SK-N-SH (cell line): ENCODE measurements around the gene LAP3.

Experiments
- JUND ChIP-seq: IDR thresholded peaks from 2 replicates; pipeline ENCODE4 v1.4.0; 2012
- POLR2AphosphoS5 ChIP-seq: IDR thresholded peaks from 2 replicates; pipeline ENCODE4 v1.6.1; 2012; ENCODE audit warnings: low read depth, low read length
- RFX5 ChIP-seq: IDR thresholded peaks from 2 replicates; pipeline ENCODE4 v1.6.1; 2012; ENCODE audit warnings: mild to moderate bottlenecking, improper control_type of control experiment, low read length
- SIN3A ChIP-seq: IDR thresholded peaks from 2 replicates; pipeline ENCODE4 v1.6.1; 2012; ENCODE audit warnings: low read depth, mild to moderate bottlenecking, low read length, moderate library complexity, borderline replicate concordance
- TAF1 ChIP-seq: IDR thresholded peaks from 2 replicates; pipeline ENCODE4 v1.6.1; 2012; ENCODE audit warnings: low read depth, mild to moderate bottlenecking, low read length, moderate library complexity, borderline replicate concordance
- TEAD4 ChIP-seq: IDR thresholded peaks from 2 replicates; pipeline ENCODE4 v1.4.0; 2012; ENCODE audit warnings: mild to moderate bottlenecking, borderline replicate concordance; ENCODE audit not compliant: insufficient read depth
- USF2 ChIP-seq: fragments of 150-350 bp; IDR thresholded peaks from 2 replicates; pipeline ENCODE4 v1.6.1; 2017; ENCODE audit warnings: antibody characterized with exemption, low read length, low read depth, borderline replicate concordance
- YY1 ChIP-seq: IDR thresholded peaks from 2 replicates; pipeline ENCODE4 v1.4.0; 2012; ENCODE audit warnings: low read depth, mild to moderate bottlenecking
- TF ChIP-seq, protein P1 (sequence below): fragments of 200-600 bp; sonication (generic); IDR thresholded peaks from 2 replicates; pipeline ENCODE4 v1.6.1; 2017; ENCODE audit warnings: antibody characterized with exemption, mild to moderate bottlenecking, moderate library complexity
- TF ChIP-seq, protein P2 (sequence below): IDR thresholded peaks from 2 replicates; pipeline ENCODE4 v1.6.1; 2012; ENCODE audit warnings: mild to moderate bottlenecking, low read depth, low read length, moderate library complexity
- TF ChIP-seq, protein P3 (sequence below): IDR thresholded peaks from 2 replicates; pipeline ENCODE4 v1.4.0; 2012; ENCODE audit warnings: low read depth, borderline replicate concordance
- TF ChIP-seq, protein P4 (sequence below): IDR thresholded peaks from 2 replicates; pipeline ENCODE4; 2012
- TF ChIP-seq, protein P5 (sequence below): IDR thresholded peaks from 2 replicates; pipeline ENCODE4 v1.4.0; 2012; ENCODE audit warnings: low read depth

GRCh38 chr4:17546678-17547077 is 30.3 kb upstream of the LAP3 start:
- TF ChIP-seq, protein P1, sequence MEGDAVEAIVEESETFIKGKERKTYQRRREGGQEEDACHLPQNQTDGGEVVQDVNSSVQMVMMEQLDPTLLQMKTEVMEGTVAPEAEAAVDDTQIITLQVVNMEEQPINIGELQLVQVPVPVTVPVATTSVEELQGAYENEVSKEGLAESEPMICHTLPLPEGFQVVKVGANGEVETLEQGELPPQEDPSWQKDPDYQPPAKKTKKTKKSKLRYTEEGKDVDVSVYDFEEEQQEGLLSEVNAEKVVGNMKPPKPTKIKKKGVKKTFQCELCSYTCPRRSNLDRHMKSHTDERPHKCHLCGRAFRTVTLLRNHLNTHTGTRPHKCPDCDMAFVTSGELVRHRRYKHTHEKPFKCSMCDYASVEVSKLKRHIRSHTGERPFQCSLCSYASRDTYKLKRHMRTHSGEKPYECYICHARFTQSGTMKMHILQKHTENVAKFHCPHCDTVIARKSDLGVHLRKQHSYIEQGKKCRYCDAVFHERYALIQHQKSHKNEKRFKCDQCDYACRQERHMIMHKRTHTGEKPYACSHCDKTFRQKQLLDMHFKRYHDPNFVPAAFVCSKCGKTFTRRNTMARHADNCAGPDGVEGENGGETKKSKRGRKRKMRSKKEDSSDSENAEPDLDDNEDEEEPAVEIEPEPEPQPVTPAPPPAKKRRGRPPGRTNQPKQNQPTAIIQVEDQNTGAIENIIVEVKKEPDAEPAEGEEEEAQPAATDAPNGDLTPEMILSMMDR, result no peak
- TF ChIP-seq YY1, result no peak
- TF ChIP-seq POLR2AphosphoS5, result no peak
- TF ChIP-seq, protein P2, sequence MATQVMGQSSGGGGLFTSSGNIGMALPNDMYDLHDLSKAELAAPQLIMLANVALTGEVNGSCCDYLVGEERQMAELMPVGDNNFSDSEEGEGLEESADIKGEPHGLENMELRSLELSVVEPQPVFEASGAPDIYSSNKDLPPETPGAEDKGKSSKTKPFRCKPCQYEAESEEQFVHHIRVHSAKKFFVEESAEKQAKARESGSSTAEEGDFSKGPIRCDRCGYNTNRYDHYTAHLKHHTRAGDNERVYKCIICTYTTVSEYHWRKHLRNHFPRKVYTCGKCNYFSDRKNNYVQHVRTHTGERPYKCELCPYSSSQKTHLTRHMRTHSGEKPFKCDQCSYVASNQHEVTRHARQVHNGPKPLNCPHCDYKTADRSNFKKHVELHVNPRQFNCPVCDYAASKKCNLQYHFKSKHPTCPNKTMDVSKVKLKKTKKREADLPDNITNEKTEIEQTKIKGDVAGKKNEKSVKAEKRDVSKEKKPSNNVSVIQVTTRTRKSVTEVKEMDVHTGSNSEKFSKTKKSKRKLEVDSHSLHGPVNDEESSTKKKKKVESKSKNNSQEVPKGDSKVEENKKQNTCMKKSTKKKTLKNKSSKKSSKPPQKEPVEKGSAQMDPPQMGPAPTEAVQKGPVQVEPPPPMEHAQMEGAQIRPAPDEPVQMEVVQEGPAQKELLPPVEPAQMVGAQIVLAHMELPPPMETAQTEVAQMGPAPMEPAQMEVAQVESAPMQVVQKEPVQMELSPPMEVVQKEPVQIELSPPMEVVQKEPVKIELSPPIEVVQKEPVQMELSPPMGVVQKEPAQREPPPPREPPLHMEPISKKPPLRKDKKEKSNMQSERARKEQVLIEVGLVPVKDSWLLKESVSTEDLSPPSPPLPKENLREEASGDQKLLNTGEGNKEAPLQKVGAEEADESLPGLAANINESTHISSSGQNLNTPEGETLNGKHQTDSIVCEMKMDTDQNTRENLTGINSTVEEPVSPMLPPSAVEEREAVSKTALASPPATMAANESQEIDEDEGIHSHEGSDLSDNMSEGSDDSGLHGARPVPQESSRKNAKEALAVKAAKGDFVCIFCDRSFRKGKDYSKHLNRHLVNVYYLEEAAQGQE, result no peak
- TF ChIP-seq SIN3A, result no peak
- TF ChIP-seq, protein P3, sequence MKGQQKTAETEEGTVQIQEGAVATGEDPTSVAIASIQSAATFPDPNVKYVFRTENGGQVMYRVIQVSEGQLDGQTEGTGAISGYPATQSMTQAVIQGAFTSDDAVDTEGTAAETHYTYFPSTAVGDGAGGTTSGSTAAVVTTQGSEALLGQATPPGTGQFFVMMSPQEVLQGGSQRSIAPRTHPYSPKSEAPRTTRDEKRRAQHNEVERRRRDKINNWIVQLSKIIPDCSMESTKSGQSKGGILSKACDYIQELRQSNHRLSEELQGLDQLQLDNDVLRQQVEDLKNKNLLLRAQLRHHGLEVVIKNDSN, result no peak
- TF ChIP-seq TEAD4, result no peak
- no peak for TF ChIP-seq RFX5
- TF ChIP-seq, protein P4, sequence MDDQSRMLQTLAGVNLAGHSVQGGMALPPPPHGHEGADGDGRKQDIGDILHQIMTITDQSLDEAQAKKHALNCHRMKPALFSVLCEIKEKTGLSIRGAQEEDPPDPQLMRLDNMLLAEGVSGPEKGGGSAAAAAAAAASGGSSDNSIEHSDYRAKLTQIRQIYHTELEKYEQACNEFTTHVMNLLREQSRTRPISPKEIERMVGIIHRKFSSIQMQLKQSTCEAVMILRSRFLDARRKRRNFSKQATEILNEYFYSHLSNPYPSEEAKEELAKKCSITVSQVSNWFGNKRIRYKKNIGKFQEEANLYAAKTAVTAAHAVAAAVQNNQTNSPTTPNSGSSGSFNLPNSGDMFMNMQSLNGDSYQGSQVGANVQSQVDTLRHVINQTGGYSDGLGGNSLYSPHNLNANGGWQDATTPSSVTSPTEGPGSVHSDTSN, result no peak
- no peak for TF ChIP-seq TAF1
- no peak for TF ChIP-seq JUND
- no peak for TF ChIP-seq USF2
- TF ChIP-seq, protein P5, sequence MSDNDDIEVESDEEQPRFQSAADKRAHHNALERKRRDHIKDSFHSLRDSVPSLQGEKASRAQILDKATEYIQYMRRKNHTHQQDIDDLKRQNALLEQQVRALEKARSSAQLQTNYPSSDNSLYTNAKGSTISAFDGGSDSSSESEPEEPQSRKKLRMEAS, result no peak
